GM21447 (cell line): Measurements from ENCODE around the gene USP32.

Source experiments
- ATAC-seq: cut with Tn5 transposase; IDR thresholded peaks from one replicate; pipeline ENCODE4 v1.9.1; 2021; ENCODE audit not compliant: unreplicated experiment

Gene USP32

DNA sequence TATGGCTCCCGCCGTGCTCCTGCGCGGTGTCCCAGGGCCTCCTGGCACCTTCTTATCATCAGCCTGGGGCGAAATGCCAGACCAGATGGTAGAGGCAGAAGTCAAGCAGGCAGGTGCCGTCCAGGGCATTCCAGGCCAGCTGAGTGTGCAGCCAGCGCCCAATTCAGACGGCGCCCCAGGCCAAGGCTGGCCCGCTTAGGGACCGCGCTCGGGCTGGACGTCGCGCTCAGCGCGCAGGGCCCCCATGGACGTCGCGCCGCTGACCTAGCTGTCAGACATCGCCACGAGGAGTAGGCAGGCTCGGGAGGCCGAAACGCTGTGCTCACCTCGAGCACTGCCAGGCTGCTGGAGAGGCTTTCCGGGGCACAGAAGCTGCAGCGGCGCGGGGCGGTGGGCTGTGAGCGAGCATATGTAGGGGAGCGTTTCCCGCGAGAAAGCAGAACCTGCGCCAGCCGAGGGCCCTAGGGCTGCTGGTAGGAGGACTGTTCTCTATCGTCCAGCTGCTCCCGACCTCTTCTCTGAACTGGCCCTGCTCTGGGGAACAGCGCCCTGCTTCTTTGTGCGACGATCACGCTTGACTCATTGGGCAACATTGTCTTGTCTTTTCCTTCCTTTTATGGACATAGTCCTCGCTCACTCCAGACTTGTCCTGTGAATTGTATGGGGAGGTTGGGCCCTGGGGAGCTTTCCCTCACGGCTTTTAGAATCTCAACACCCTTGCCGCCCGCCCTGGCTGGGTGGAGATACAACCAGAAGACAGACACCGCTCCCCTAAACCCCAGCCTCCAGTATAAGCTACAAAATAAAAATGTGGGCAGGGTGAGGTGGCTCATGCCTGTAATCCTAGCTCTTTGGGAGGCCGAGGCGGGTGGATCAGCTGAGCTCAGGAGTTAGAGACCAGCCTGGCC lies 250.6 kb downstream of the USP32 start:
- ATAC-seq = no peak

DNA sequence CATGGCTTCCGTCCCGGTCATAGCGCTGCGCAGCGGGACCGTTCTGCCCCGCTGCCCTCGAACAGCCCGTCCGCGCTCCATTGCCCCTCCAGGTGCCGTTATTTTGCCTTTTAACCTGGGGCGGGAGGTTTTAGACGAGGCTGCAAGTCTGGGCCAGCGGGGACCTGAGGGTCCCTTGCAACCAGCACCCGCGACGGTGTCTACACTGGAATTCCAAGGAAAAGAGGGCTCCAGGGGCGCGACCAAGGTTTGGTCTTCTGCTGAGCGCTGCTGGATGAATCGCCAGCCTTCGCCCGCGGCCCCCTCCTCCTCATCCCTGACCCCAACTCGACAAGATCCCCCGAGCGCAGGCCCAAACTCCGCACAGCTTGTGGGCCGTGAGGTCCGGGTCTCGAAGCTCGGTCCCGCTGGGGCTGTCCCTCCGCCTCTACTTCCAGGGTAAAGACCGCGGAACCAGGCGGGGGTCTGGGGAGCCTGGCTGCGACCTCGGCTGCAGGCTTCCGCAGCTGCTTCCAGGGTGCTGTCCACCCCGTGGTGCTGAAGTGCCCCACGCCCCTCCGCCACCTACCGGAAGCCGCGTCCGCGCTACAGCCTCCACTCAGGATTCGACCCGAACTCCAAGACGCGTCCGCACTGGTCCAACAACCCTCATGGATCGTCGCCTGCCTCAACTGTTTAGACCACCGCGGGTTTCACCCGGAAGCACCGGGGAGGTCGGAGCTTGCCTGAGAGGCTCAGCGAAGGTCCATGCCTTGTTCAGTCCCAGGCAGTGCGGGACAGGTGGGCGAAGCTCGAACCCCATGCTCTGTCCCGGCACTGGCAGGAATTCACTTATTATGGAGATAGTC lies 252.3 kb downstream of the USP32 start:
- ATAC-seq = no peak

DNA sequence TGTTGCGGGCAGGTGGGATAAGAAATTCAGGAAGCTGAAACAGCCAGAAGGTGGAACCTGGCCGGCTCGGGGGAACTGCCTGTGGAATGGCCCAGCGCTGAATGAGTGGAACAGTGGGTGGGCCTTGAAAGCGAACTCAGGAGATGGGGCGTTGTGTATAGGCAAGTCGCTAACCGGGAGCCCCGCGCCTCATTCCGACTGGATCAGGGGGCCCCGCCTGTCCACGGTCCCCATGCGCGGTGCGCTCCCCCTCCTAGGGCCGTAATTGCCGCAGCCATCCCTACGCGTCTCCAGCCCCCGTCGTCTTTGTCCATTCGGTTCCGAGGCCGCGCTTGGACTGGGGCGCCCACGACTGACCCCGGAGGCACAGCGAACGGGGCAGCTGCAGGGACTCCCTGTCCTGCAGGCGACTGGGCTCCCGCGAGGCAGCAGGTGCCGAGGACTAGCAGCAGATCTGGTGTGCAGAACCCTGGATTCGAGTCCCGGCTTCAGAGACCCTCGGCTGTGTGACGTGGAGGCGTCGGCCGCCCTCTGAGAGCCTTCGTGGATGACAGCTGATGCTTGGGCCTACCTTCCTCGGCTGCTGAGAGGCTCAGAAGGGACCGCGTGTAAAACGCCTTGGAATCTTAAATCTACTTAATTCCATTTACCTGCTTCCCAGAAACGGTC lies 253.0 kb downstream of the USP32 start:
- no peak for ATAC-seq

DNA sequence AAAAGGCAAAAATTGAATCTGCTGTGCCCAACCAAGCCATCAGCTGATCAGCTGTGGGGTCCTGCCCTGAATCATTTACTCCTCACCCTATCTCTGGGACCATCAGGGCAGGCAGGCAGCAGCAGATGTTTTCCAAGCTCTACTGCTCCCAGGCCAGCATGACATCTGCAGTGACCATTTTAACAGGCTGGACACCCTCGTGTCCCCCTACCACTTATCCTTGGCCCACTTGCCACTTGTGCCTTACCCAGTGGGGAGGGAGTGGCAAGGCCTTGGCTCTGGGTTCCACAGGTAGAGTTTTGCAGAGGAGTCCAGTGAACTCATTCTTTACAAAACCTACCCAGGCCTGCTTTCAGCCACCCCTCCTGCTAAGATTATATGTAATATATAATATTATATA lies 254.2 kb downstream of the USP32 start:
- no peak for ATAC-seq

DNA sequence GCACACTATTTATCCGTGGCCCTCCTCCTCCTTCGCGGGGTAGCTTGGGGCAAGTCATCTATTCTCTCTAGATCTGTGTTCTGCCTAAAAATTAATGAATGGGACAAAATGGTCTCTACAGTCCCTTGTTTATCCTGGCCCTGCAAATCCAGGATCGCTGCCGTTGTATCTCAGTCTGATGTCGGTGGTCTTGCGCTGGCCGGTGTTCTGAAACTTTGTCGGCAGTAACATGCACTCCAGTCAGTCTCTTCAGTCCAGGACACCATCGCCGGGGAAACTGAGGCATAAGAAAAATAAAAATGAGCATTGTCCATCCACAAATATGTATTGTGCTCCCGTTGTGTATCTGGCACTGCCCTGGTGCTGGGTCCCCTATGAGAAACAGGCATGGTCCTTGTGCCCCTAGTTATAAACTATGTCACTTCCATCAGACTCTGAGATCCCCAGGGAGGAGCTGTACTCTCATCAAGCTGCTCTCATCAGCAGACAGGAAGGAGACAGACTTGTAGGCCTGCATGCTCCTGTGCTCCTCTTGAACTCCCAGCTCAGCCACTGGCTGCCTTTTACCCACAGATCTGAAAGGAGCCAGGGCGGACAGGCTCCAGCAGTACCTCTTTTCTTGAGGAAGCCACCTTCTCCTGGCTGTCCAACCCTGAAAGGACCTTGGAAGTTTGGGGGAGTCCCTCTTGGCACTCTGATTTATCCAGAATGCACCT lies 255.8 kb downstream of the USP32 start:
- no peak for ATAC-seq

DNA sequence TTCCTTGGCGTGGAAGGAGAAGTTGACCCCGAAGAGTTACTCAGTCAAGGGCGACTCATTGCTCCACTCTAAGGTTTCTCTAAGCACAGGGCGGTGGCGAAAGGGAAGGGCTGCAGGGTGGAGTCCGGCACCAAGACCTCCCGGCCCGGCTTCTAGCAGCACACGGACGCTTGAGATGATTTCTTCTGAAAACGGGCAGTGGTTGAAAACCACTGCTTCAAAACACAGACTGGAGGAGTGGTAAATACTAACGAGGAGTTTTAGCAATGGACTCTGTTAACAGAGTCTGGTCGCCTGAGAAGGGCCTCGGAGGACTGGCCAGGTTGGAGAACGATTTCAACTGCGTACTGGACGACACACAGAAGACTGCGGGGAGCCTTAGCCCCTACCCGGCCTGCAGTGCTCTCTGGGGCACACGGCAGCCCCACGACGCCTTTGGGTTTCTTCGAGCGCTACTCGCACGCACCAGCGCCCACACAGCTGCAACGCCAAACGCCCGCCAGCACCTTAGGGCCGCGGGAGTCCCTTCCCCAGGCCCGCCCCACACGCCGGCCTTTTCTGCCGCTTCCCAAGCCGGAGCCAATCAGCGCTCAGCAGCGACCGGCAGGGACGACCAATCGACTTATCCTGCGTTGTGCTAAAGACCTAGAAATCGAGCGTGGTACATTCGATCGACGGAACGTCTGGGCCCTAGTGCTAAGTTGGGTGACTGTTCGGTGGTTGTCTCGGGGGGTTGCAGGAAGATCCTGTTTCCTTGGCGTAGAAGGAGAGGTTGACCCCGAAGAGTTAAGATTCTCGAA lies 256.6 kb downstream of the USP32 start:
- peak; percentile 82 for ATAC-seq

- ATAC-seq = no peak
Observed at GRCh38 chr17:60134396-60135150, 257.4 kb downstream of the USP32 start.

GRCh38 chr17:60130466-60130865 lies 261.5 kb downstream of the USP32 start:
- no peak for ATAC-seq

DNA sequence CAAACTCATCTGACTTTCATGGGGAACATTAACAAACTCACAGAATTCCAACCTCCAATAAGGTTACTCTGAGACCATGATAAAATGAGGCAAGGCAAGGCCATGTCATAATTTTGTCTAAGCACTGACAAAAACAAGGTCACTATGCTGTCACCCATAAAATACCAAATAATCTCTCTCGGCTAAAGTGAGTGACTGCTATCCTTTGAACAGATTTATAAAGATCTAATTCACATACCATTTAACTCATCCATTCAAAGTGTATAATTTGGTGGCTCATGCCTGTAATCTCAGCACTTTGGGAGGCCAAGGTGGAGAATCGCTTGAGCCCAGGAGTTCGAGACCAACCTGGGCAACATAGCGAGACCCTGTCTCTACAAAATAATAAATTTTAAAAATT lies 262.8 kb downstream of the USP32 start:
- ATAC-seq = no peak
